GM06990 (cell line): ENCODE data around the gene PRXL2B.
"Not testable (repeated sequence)": the region's sequence is repeated elsewhere in the genome, so short reads cannot be mapped to it uniquely, and the experiment has no call there.

Experiments used
- DNase-seq: peaks from one replicate; pipeline ENCODE4 v3.0.0-alpha.2; 2011; ENCODE audit not compliant: insufficient read length; ENCODE audit errors: extremely low read depth
- H3K27me3 ChIP-seq: replicated peaks from 2 replicates; pipeline ENCODE4 v1.6.0; 2011; ENCODE audit warnings: low read length; ENCODE audit not compliant: control insufficient read depth, insufficient read depth
- H3K36me3 ChIP-seq: 2 replicates; pipeline ENCODE4 v1.5.1; 2011; ENCODE audit warnings: low read length; ENCODE audit not compliant: control insufficient read depth, insufficient read depth
- H3K4me3 ChIP-seq: replicated peaks from 2 replicates; pipeline ENCODE4 v1.5.1; 2011; ENCODE audit warnings: low read depth, mild to moderate bottlenecking, control low read depth, low read length
- CTCF ChIP-seq: IDR thresholded peaks from 2 replicates; pipeline ENCODE4 v1.5.1; 2011; ENCODE audit warnings: low read length, control low read depth, mild to moderate bottlenecking, inconsistent platforms; ENCODE audit not compliant: insufficient read depth, poor library complexity, severe bottlenecking

PRXL2B gene

GRCh38 chr1:2564006-2564814, 22.4 kb upstream of the PRXL2B start:
- H3K4me3 ChIP-seq = no peak overlapping the region
- no peaks in the 10 kb centered on the region for H3K27me3 ChIP-seq
- no peak for DNase-seq
- TF ChIP-seq CTCF = no peak
- H3K36me3 ChIP-seq = peaks cover 24% of the 10 kb centered on the region

GRCh38 chr1:2564815-2565374, 21.7 kb upstream of the PRXL2B start:
- Histone ChIP-seq H3K4me3 (no peak overlapping the region), H3K27me3 (no peaks in the 10 kb centered on the region), H3K36me3 (peaks cover 20% of the 10 kb centered on the region)
- DNase-seq = no peak
- no peak for TF ChIP-seq CTCF

GRCh38 chr1:2566101-2567045, 20.2 kb upstream of the PRXL2B start:
- no peak for DNase-seq
- no peak for TF ChIP-seq CTCF
- Histone ChIP-seq H3K4me3 (no peak overlapping the region), H3K36me3 (peaks cover 13% of the 10 kb centered on the region), H3K27me3 (no peaks in the 10 kb centered on the region)

GRCh38 chr1:2567083-2567679, 19.4 kb upstream of the PRXL2B start:
- Histone ChIP-seq H3K36me3 (peaks cover 7% of the 10 kb centered on the region), H3K4me3 (no peak overlapping the region), H3K27me3 (no peaks in the 10 kb centered on the region)
- DNase-seq = no peak
- no peak for TF ChIP-seq CTCF

GRCh38 chr1:2568187-2568816, 18.3 kb upstream of the PRXL2B start:
- not testable (repeated sequence) for H3K36me3 ChIP-seq, H3K27me3 ChIP-seq, H3K4me3 ChIP-seq, DNase-seq
